Neural progenitor cell (in vitro differentiated cells): ENCODE measurements around the gene ADGRG7.

Experiments
- CTCF ChIP-seq: fragments of 200-600 bp; sonication (generic); IDR thresholded peaks from 2 replicates; pipeline ENCODE4 v1.5.1; 2017; ENCODE audit warnings: antibody characterized with exemption, mild to moderate bottlenecking
- EZH2 ChIP-seq: fragments of 200-600 bp; sonication (generic); IDR thresholded peaks from 2 replicates; pipeline ENCODE4 v1.6.1; 2017; ENCODE audit warnings: antibody characterized with exemption, mild to moderate bottlenecking, moderate library complexity

- TF ChIP-seq CTCF: no peak
- TF ChIP-seq EZH2: no peak
Observed at GRCh38 chr3:100609963-100610362, 562 bp downstream of the ADGRG7 start.
